GM12872 (cell line): ENCODE measurements around the gene MEGF11.

ENCODE experiments used
- CTCF ChIP-seq: IDR thresholded peaks from 3 replicates; pipeline ENCODE4 v1.5.1; 2011; ENCODE audit warnings: low read depth, mild to moderate bottlenecking, low read length, moderate library complexity; ENCODE audit not compliant: insufficient read depth

The MEGF11 gene

GRCh38 chr15:66144978-66145725, 108.4 kb downstream of the MEGF11 start:
- TF ChIP-seq CTCF, result no peak

GRCh38 chr15:66142285-66142684, 111.3 kb downstream of the MEGF11 start:
- TF ChIP-seq CTCF, result no peak

GRCh38 chr15:66139591-66140207, 113.9 kb downstream of the MEGF11 start:
- TF ChIP-seq CTCF, result no peak

- TF ChIP-seq CTCF, result no peak
These were observed 114.5 kb downstream of the MEGF11 start for GRCh38 chr15:66138892-66139590.

GRCh38 chr15:66138096-66138783, 115.3 kb downstream of the MEGF11 start:
- no peak for TF ChIP-seq CTCF

GRCh38 chr15:66136948-66137347, 116.6 kb downstream of the MEGF11 start:
- no peak for TF ChIP-seq CTCF

GRCh38 chr15:66135664-66136063, 117.9 kb downstream of the MEGF11 start:
- no peak for TF ChIP-seq CTCF
